MM.1S (cell line): ENCODE data around the gene CDK9.

ENCODE experiments used
- DNase-seq: peaks from one replicate; pipeline ENCODE4 v3.0.0-alpha.2; 2015
- H2AFZ ChIP-seq: fragments of 300-600 bp; sonication (generic); 2 replicates; pipeline ENCODE4 v1.6.0; 2016; ENCODE audit warnings: antibody characterized with exemption, low read length
- H3F3A ChIP-seq: fragments of 300-600 bp; sonication (generic); 2 replicates; pipeline ENCODE4 v1.6.1; 2016; ENCODE audit warnings: mild to moderate bottlenecking, antibody characterized with exemption, low read length, moderate library complexity, mixed read lengths; ENCODE audit not compliant: insufficient read depth
- H3K27ac ChIP-seq: fragments of 300-600 bp; sonication (generic); 2 replicates; pipeline ENCODE4 v1.5.1; 2016; ENCODE audit warnings: mild to moderate bottlenecking, low read length
- H3K27me3 ChIP-seq: fragments of 300-600 bp; sonication (generic); replicated peaks from 2 replicates; pipeline ENCODE4 v1.6.0; 2016; ENCODE audit warnings: low read length; ENCODE audit not compliant: insufficient read depth
- H3K36me3 ChIP-seq: fragments of 300-600 bp; sonication (generic); replicated peaks from 2 replicates; pipeline ENCODE4 v1.6.1; 2016; ENCODE audit warnings: mild to moderate bottlenecking, low read length, mixed read lengths; ENCODE audit not compliant: insufficient read depth
- H3K4me1 ChIP-seq: fragments of 300-600 bp; sonication (generic); 2 replicates; pipeline ENCODE4 v1.6.1; 2016; ENCODE audit warnings: low read length, mixed read lengths
- H3K4me2 ChIP-seq: fragments of 300-600 bp; sonication (generic); 2 replicates; pipeline ENCODE4 v1.6.0; 2016; ENCODE audit warnings: low read depth, low read length
- H3K4me3 ChIP-seq: fragments of 300-600 bp; sonication (generic); 2 replicates; pipeline ENCODE4 v1.5.1; 2016; ENCODE audit warnings: low read length, mixed read lengths
- H3K79me2 ChIP-seq: fragments of 300-600 bp; sonication (generic); 2 replicates; pipeline ENCODE4 v1.6.1; 2016; ENCODE audit warnings: mixed run types, low read length, mixed read lengths
- H3K9ac ChIP-seq: fragments of 300-600 bp; sonication (generic); 2 replicates; pipeline ENCODE4 v1.6.1; 2016; ENCODE audit warnings: low read length, mixed read lengths
- H3K9me2 ChIP-seq: fragments of 300-600 bp; sonication (generic); replicated peaks from 2 replicates; pipeline ENCODE4 v1.6.1; 2016; ENCODE audit warnings: mild to moderate bottlenecking, low read length, mixed read lengths; ENCODE audit not compliant: insufficient read depth
- H3K9me3 ChIP-seq: fragments of 300-600 bp; sonication (generic); replicated peaks from 2 replicates; pipeline ENCODE4 v1.6.1; 2016; ENCODE audit warnings: mild to moderate bottlenecking, low read length, mixed read lengths; ENCODE audit not compliant: insufficient read depth
- H4K20me1 ChIP-seq: fragments of 300-600 bp; sonication (generic); 2 replicates; pipeline ENCODE4 v1.6.1; 2016; ENCODE audit warnings: mild to moderate bottlenecking, low read length, moderate library complexity, mixed read lengths; ENCODE audit not compliant: insufficient read depth
- EZH2 ChIP-seq: fragments of 300-600 bp; sonication (generic); optimal IDR thresholded peaks from 2 replicates; pipeline ENCODE3; 2017; ENCODE audit warnings: low read depth, mild to moderate bottlenecking, antibody characterized with exemption, low read length, mixed read lengths
- EZH2phosphoT487 ChIP-seq: fragments of 300-600 bp; sonication (generic); IDR thresholded peaks from 2 replicates; pipeline ENCODE4 v1.6.1; 2018; ENCODE audit warnings: antibody characterized with exemption, low read length
- TF ChIP-seq, protein P1 (sequence below): fragments of 300-600 bp; sonication (generic); IDR thresholded peaks from 2 replicates; pipeline ENCODE4 v1.5.1; 2016; ENCODE audit warnings: antibody characterized with exemption, low read length, mixed read lengths

CDK9 gene

DNA sequence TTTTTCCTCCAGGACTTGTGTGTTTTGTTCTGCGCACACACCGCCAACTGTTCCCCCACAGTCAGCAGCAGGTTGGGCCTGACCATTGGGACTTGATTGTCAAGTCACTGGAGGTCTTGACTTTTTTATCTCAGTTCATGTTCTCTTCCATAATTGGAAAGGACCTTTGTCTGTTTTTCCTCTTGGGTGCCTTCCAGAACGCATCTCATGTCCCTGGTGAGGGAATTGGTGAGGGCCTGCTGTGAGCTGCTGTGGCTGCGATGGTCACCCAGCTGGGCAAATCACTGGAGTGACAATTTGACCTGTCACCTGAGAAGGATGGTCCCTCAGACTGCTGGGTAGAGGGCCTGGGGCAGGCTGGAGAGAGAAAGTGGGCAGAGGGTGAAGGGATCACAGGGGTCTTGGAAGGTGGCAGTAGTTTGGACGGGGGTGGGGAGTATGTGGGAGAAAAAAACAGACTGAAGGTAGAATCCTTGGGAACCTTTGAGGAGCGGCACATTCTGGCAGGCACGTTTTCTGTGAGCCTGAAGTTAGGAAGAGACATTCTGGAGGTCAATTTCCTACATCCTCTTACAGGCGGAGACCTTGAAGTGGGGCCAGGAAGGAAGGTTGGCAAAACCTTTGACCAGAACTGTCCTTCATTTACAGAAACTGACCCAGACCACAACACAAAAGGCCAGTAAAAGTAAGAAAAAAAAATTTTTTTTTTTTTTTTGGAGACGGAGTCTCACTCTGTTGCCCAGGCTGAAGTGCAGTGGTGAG is 4.4 kb downstream of the CDK9 start:
- Histone ChIP-seq H3K9me3 (no peaks in the 10 kb centered on the region), H3K9me2 (no peaks in the 10 kb centered on the region), H3K4me2 (no peak overlapping the region), H3K4me3 (no peak overlapping the region), H2AFZ (no peak overlapping the region), H3K27ac (no peak overlapping the region), H3K36me3 (peaks cover 36% of the 10 kb centered on the region), H3K4me1 (peaks cover 25% of the 10 kb centered on the region), H4K20me1 (peaks cover 32% of the 10 kb centered on the region), H3F3A (peaks cover 36% of the 10 kb centered on the region), H3K9ac (no peak overlapping the region), H3K79me2 (peaks cover 53% of the 10 kb centered on the region), H3K27me3 (no peaks in the 10 kb centered on the region)
- DNase-seq = no peak
- TF ChIP-seq EZH2phosphoT487 = no peak
- TF ChIP-seq, protein P1, sequence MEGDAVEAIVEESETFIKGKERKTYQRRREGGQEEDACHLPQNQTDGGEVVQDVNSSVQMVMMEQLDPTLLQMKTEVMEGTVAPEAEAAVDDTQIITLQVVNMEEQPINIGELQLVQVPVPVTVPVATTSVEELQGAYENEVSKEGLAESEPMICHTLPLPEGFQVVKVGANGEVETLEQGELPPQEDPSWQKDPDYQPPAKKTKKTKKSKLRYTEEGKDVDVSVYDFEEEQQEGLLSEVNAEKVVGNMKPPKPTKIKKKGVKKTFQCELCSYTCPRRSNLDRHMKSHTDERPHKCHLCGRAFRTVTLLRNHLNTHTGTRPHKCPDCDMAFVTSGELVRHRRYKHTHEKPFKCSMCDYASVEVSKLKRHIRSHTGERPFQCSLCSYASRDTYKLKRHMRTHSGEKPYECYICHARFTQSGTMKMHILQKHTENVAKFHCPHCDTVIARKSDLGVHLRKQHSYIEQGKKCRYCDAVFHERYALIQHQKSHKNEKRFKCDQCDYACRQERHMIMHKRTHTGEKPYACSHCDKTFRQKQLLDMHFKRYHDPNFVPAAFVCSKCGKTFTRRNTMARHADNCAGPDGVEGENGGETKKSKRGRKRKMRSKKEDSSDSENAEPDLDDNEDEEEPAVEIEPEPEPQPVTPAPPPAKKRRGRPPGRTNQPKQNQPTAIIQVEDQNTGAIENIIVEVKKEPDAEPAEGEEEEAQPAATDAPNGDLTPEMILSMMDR = no peak
- TF ChIP-seq EZH2 = no peak

DNA sequence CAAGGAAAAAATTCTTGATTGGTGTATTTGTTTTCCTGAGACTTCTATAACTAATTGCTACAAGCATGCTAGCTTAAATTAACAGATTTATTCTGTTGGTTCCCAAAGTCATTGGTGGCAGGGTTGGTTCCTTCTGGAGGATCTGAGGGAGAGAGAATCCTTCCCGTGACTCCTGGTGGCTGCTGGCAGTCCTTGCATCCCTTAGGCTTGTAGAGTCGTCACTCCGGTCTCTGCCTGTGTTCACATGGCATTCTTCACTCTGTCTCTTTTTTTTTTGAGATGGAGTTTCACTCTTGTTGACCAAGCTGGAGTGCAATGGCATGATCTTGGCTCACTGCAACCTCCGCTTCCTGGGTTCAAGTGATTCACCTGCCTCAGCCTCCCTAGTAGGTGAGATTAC is 5.3 kb downstream of the CDK9 start:
- Histone ChIP-seq H3K4me2 (no peak overlapping the region), H3K4me1 (peaks cover 30% of the 10 kb centered on the region), H4K20me1 (peaks cover 32% of the 10 kb centered on the region), H3K9me2 (no peaks in the 10 kb centered on the region), H2AFZ (no peak overlapping the region), H3K36me3 (peaks cover 36% of the 10 kb centered on the region), H3K27me3 (no peaks in the 10 kb centered on the region), H3K4me3 (no peak overlapping the region), H3K9ac (no peak overlapping the region), H3K27ac (no peak overlapping the region), H3F3A (peaks cover 40% of the 10 kb centered on the region), H3K79me2 (peaks cover 51% of the 10 kb centered on the region), H3K9me3 (no peaks in the 10 kb centered on the region)
- TF ChIP-seq, protein P1 = no peak
- DNase-seq = no peak

DNA sequence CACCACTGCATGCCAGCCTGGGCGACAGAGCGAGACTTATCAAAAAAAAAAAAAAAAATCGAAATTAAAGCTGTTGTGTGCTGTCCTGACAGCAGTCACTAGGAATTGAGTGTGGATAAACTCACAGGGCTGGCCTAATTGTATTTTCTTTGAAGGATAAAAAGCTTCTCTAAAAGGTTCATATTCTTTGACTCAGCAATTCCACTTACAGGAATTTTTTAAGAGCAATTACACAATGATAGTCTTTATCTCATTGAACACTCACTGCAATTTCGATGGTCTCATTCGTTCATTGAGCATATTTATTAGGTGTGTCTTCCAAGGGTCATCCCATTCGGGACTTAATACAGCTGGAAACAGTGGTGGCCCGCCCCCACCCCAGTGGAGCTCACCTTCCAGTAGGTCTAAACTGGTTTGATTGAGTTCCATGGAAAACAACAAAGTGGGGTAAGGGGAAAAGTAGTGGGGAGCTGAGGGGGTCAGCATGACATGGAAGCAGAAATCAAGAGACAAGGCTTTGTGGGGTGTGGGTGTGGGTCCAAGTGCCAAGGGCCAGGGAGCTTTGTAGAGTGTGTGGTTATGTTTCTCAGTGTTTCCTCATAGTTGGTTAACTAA is 6.7 kb downstream of the CDK9 start:
- peaks cover 23% of the 10 kb centered on the region for H4K20me1 ChIP-seq
- H3F3A ChIP-seq = peaks cover 36% of the 10 kb centered on the region
- no peaks in the 10 kb centered on the region for H3K9me2 ChIP-seq
- peaks cover 37% of the 10 kb centered on the region for H3K79me2 ChIP-seq
- H2AFZ ChIP-seq = no peak overlapping the region
- no peak for DNase-seq
- H3K4me1 ChIP-seq = peaks cover 36% of the 10 kb centered on the region
- no peaks in the 10 kb centered on the region for H3K9me3 ChIP-seq
- H3K9ac ChIP-seq = no peak overlapping the region
- no peak overlapping the region for H3K4me3 ChIP-seq
- TF ChIP-seq EZH2phosphoT487 (no peak), EZH2 (no peak)
- TF ChIP-seq, protein P1 = no peak
- H3K27ac ChIP-seq = no peak overlapping the region
- H3K27me3 ChIP-seq = no peaks in the 10 kb centered on the region
- H3K4me2 ChIP-seq = no peak overlapping the region
- peaks cover 30% of the 10 kb centered on the region for H3K36me3 ChIP-seq
